ENCODE results near the gene STARD5. TPM values are rescaled to one million over a fixed set of nuclear protein-coding genes. Genes with fewer than 3 reads are reported as not detected.

STARD5 gene
- total RNA-seq, 6 experiments from 2014 or later, result 16.4 to 49.9 (median 19.7) TPM

GRCh38 chr15:81302701-81303109 is 21.2 kb downstream of the STARD5 start:
- DNase-seq (peak in 1 of 3 donors; percentile 25), ATAC-seq (peak; percentile 28 to 45 (median 37))
- peak overlapping the region in 2 of 3 donors; percentile 30 to 62 for H3K27ac ChIP-seq
- peaks cover 0 to 28% (median 4%) of the 10 kb centered on the region in 4 donors for H3K36me3 ChIP-seq
- intact Hi-C loops (cut with DNase I), result no loop called here
- peaks cover 0 to 27% (median 7%) of the 10 kb centered on the region in 4 donors for H3K4me1 ChIP-seq
- no peaks in the 10 kb centered on the region for H3K9me3 ChIP-seq
- H3K4me3 ChIP-seq, result no peak overlapping the region
- 52% methylated on average over 5 of the region's 6 CpGs for WGBS (ENCODE audit: insufficient coverage, low coverage, low lambda C conversion rate, missing lambda C conversion rate)
- no peak for TF ChIP-seq POLR2A (IDR thresholded peaks at IDR 0.05)
- no peak for TF ChIP-seq CTCF (IDR thresholded peaks at IDR 0.05)
- H3K27me3 ChIP-seq, result no peaks in the 10 kb centered on the region

- H3K4me3 ChIP-seq, result no peak overlapping the region
Observed at GRCh38 chr15:81301815-81302399, 22.0 kb downstream of the STARD5 start.

GRCh38 chr15:81301385-81301784 is 22.6 kb downstream of the STARD5 start:
- no peak for ATAC-seq
- H3K9me3 ChIP-seq, result no peaks in the 10 kb centered on the region
- peaks cover 0 to 27% (median 7%) of the 10 kb centered on the region in 4 donors for H3K4me1 ChIP-seq
- intact Hi-C loops (cut with DNase I), result no loop called here
- H3K36me3 ChIP-seq, result peaks cover 0 to 19% (median under 1%) of the 10 kb centered on the region in 4 donors
- peak overlapping the region in 2 of 3 donors; percentile 38 to 62 for H3K27ac ChIP-seq
- H3K27me3 ChIP-seq, result no peaks in the 10 kb centered on the region
- no peak for TF ChIP-seq CTCF (IDR thresholded peaks at IDR 0.05)
- WGBS (ENCODE audit: insufficient coverage, low coverage, low lambda C conversion rate, missing lambda C conversion rate), result 66% methylated on average over 4 of the region's 4 CpGs
- no peak overlapping the region for H3K4me3 ChIP-seq
- DNase-seq, result no peak

More at GRCh38 chr15:81301815-81302399, 22.0 kb downstream of the STARD5 start:
- Histone ChIP-seq H3K27ac (peak overlapping the region in 2 of 3 donors; percentile 38 to 62), H3K27me3 (no peaks in the 10 kb centered on the region), H3K4me1 (peaks cover 0 to 27% (median 7%) of the 10 kb centered on the region in 4 donors), H3K36me3 (peaks cover 0 to 23% (median 3%) of the 10 kb centered on the region in 4 donors), H3K9me3 (no peaks in the 10 kb centered on the region)
- intact Hi-C loops (cut with DNase I), result no loop called here
- WGBS (ENCODE audit: insufficient coverage, low coverage, low lambda C conversion rate, missing lambda C conversion rate), result 29% methylated on average over 1 of the region's 5 CpGs
- peak in 1 of 3 donors; percentile 71 for DNase-seq
- TF ChIP-seq POLR2A (IDR thresholded peaks at IDR 0.05) (no peak), CTCF (IDR thresholded peaks at IDR 0.05) (no peak)
- ATAC-seq, result peak; percentile 59 to 71 (median 69)

- no peak for DNase-seq
- ATAC-seq, result no peak
- intact Hi-C loops (cut with DNase I), result no loop called here
- 69% methylated on average over 6 of the region's 14 CpGs for WGBS (ENCODE audit: insufficient coverage, low coverage, low lambda C conversion rate, missing lambda C conversion rate)
- peaks cover 0 to 7% (median 0%) of the 10 kb centered on the region in 4 donors for H3K36me3 ChIP-seq
- peak overlapping the region in 2 of 3 donors; percentile 16 to 64 for H3K27ac ChIP-seq
- no peak for TF ChIP-seq CTCF (IDR thresholded peaks at IDR 0.05)
- H3K4me3 ChIP-seq, result peak overlapping the region; percentile 0 to 43 (median 14)
- peaks cover 0 to 27% (median 7%) of the 10 kb centered on the region in 4 donors for H3K4me1 ChIP-seq
- no peaks in the 10 kb centered on the region for H3K27me3 ChIP-seq
- H3K9me3 ChIP-seq, result no peaks in the 10 kb centered on the region
Observed at GRCh38 chr15:81299630-81300273, 24.2 kb downstream of the STARD5 start.
